Activated T-cell treated with anti-CD3 and anti-CD28 coated beads, Interleukin-2, amount 50 U/mL, for 4 hours (primary cell): ENCODE measurements around the gene SNAPC1. TPM values are rescaled to one million over a fixed set of nuclear protein-coding genes. Genes with fewer than 3 reads are reported as not detected.

Experiments used
- ATAC-seq, 2 donors: fragments of 200-7000 bp; cut with Tn5 transposase; one replicate each; pipeline ENCODE4 v1.10.0; 2021
- DNase-seq: peaks from one replicate; pipeline ENCODE4 v3.0.0-alpha.2; 2020
- H3K27me3 Mint-ChIP-seq: one replicate; pipeline ENCODE4 v1.8.0; 2021; ENCODE audit warnings: low read depth, mixed read lengths
- H3K36me3 Mint-ChIP-seq: one replicate; pipeline ENCODE4 v1.8.0; 2022; ENCODE audit warnings: mixed read lengths; ENCODE audit not compliant: insufficient read depth
- H3K4me1 Mint-ChIP-seq: one replicate; pipeline ENCODE4 v1.8.0; 2021; ENCODE audit warnings: low read depth, mixed read lengths
- H3K4me3 Mint-ChIP-seq: one replicate; pipeline ENCODE4 v1.8.0; 2021; ENCODE audit warnings: mild to moderate bottlenecking, moderate library complexity, mixed read lengths
- H3K9me3 Mint-ChIP-seq: one replicate; pipeline ENCODE4 v1.8.0; 2021; ENCODE audit warnings: mixed read lengths
- total RNA-seq, 3 donors: library from RNA; stranded (reverse); gene quantifications; one replicate each; pipeline ENCODE4 v1.2.1, GENCODE V29; 2021

SNAPC1 gene
- total RNA-seq, 3 donors from 2014 or later: 10.2 to 13.0 (median 11.0) TPM

GRCh38 chr14:61812347-61813095, 50.3 kb downstream of the SNAPC1 start, which contains the start of gene SYT16:
Gene SYT16 (plus strand): TSS chr14:61812703.
- Mint-ChIP-seq H3K4me1 (peaks cover 10% of the 10 kb centered on the region), H3K27me3 (peaks cover 56% of the 10 kb centered on the region), H3K9me3 (no peaks in the 10 kb centered on the region), H3K4me3 (peak within 1 kb of the TSS; percentile 59), H3K36me3 (no peaks in the 10 kb centered on the region)
- ATAC-seq (peak; percentile 73 to 76), DNase-seq (no peak)

DNA sequence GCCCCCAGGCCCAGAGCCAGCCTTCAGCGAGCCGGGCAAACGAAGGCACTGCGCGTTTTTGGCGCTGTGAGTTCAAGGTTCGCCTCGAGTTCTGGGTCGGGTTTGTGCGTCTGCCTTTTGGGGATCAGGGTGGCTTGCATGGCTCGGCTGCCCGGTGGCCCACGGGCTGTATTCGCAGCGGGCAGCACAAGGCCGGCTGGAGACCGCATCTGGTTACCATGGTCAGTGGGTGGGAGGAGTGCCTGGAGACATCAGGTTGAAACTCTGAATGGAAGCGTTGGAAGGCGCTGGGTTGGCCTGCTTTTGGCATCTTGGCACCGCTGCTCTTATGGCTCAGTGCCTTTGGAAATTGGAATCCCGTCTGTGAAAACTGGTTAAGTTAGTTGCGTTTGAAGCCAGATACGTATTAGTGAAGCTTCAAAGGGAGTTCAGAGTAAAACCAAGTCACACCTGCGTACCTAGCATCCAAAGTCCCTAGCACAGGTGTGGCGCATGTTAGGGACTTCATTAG, 50.9 kb downstream of the SNAPC1 start:
- peak overlapping the region; percentile 47 for H3K4me3 Mint-ChIP-seq
- H3K27me3 Mint-ChIP-seq: peaks cover 56% of the 10 kb centered on the region

DNA sequence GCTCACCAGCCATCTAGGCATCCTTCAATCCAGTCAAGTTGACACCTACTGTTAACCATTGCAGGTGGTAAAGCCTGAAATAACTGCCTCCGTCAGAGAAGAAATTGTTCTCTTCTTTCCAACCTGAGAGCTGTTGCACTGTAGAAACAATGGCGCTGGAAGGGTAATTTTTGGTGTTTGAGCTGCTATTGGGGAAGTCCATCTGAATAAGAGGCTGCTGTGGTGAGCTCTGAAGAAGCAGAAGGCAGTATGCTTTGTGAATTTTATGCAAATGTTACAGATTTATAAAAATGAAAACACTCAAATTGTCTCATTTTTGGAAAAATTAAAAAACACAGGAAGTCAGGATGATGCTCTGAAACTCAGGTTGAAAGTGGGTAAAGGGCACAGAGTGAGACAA, 60.2 kb downstream of the SNAPC1 start:
- Mint-ChIP-seq H3K4me1 (no peaks in the 10 kb centered on the region), H3K9me3 (no peaks in the 10 kb centered on the region), H3K36me3 (no peaks in the 10 kb centered on the region), H3K4me3 (no peak overlapping the region), H3K27me3 (peaks cover 4% of the 10 kb centered on the region)
- ATAC-seq: no peak
- no peak for DNase-seq

More for the DNA sequence above, 50.9 kb downstream of the SNAPC1 start:
- no peak for DNase-seq
- H3K36me3 Mint-ChIP-seq: no peaks in the 10 kb centered on the region
- peaks cover 10% of the 10 kb centered on the region for H3K4me1 Mint-ChIP-seq
- no peaks in the 10 kb centered on the region for H3K9me3 Mint-ChIP-seq
- ATAC-seq: no peak

GRCh38 chr14:61832783-61833182, 70.6 kb downstream of the SNAPC1 start:
- ATAC-seq: peak in 1 of 2 donors; percentile 58
- no peaks in the 10 kb centered on the region for H3K27me3 Mint-ChIP-seq
- DNase-seq: no peak
- no peaks in the 10 kb centered on the region for H3K36me3 Mint-ChIP-seq
- H3K4me3 Mint-ChIP-seq: no peak overlapping the region
- no peaks in the 10 kb centered on the region for H3K9me3 Mint-ChIP-seq
- peaks cover 3% of the 10 kb centered on the region for H3K4me1 Mint-ChIP-seq

- Mint-ChIP-seq H3K9me3 (no peaks in the 10 kb centered on the region), H3K4me3 (no peak overlapping the region), H3K4me1 (peaks cover 3% of the 10 kb centered on the region), H3K27me3 (no peaks in the 10 kb centered on the region), H3K36me3 (no peaks in the 10 kb centered on the region)
- DNase-seq (no peak), ATAC-seq (no peak)
Measured at GRCh38 chr14:61836184-61836583, 74.0 kb downstream of the SNAPC1 start.

DNA sequence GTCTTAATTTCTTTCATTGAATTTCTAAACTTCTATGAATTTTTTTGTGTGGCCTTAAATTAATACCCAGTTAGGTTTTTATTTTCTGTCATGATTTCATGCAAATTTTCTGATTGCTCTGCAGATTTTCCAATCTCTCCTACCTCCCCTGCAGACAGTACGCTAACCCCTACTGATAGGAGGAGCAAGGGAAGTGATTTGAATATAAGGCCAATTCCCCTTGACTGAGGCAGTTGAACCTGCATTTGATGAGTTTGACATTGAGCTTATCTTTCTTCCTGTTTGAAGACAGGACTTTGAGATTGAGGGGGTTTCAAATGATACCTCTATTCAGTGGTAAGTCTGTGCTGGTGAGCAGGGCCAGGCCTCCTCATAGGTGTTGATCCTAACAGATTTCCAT, 74.6 kb downstream of the SNAPC1 start:
- peaks cover 3% of the 10 kb centered on the region for H3K4me1 Mint-ChIP-seq
- H3K4me3 Mint-ChIP-seq: no peak overlapping the region
- no peaks in the 10 kb centered on the region for H3K36me3 Mint-ChIP-seq
- no peaks in the 10 kb centered on the region for H3K27me3 Mint-ChIP-seq
- DNase-seq (no peak), ATAC-seq (no peak)
- H3K9me3 Mint-ChIP-seq: no peaks in the 10 kb centered on the region

GRCh38 chr14:61837336-61838229, 75.4 kb downstream of the SNAPC1 start:
- ATAC-seq (peak; percentile 93 to 95), DNase-seq (peak; percentile 76)
- H3K4me1 Mint-ChIP-seq: peaks cover 3% of the 10 kb centered on the region
- H3K9me3 Mint-ChIP-seq: no peaks in the 10 kb centered on the region
- H3K27me3 Mint-ChIP-seq: peaks cover 2% of the 10 kb centered on the region
- H3K36me3 Mint-ChIP-seq: no peaks in the 10 kb centered on the region
- no peak overlapping the region for H3K4me3 Mint-ChIP-seq

DNA sequence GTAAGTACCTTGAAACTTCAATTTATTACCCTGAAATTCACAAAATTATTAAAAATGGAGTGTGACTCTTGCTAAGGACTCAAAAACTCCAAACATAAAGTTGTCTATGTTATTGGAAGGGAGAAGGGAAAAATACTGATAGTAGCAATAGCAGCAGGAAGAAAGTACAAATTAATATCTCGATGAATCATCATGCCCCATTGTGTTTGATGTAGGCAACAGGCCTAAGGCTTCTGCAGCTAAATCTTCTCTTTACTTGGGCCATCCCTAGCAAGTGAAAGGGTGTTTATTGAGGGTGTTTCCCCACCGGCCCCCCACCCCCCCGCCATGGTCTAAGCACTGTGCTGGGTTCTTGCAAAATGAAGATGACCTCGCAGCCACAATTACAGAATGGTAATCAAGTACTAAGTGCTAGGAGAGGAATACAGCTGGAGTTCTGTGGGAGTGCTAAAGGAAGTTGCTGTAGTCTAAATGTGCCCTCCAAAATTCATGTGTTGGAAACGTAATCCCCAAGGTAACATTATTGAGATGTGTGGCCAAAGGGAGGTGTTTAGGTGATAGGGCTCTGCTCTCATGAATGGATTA, 76.5 kb downstream of the SNAPC1 start:
- H3K27me3 Mint-ChIP-seq: peaks cover 6% of the 10 kb centered on the region
- no peak overlapping the region for H3K4me3 Mint-ChIP-seq
- H3K4me1 Mint-ChIP-seq: no peaks in the 10 kb centered on the region
- ATAC-seq (no peak), DNase-seq (no peak)
- no peaks in the 10 kb centered on the region for H3K36me3 Mint-ChIP-seq
- no peaks in the 10 kb centered on the region for H3K9me3 Mint-ChIP-seq

DNA sequence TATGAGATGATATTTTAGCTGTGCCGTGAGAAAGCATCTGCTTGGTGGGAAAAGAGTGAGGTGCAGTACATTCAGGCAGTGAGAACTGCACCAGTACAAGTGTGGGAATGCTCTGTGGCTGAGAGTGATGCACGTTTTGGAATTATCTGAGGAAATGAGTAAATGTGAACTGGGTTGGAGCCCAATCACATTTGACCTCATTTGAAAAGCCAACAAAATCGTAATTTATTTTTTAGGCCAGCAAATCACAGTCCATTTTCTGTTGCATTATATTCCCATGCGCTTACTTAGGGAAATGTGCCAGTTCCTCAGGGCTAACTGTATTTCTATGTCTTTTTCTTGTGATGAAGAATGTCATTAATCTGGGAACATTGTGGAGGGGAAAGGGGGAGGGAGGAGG, 77.3 kb downstream of the SNAPC1 start:
- ATAC-seq (no peak), DNase-seq (no peak)
- Mint-ChIP-seq H3K4me3 (no peak overlapping the region), H3K27me3 (peaks cover 7% of the 10 kb centered on the region), H3K9me3 (no peaks in the 10 kb centered on the region), H3K36me3 (no peaks in the 10 kb centered on the region), H3K4me1 (no peaks in the 10 kb centered on the region)

DNA sequence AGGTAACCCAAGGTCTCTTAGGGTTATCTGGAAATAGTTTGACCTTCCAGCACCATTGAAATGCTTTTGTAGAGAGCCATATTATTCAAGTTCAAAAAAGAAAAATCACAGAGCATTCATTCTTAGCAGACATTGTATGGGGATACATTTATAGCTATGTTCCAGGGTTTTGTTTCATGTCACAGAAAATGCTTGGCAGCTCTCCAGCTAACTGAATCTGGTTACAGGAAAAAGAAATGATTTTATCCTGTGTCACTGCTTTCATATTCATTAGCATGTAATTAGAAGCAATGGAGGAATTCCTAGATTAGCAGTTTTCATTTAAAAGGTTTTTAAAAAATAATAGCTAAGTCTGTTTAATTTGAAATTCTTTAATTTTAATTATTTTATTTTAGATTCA, 78.9 kb downstream of the SNAPC1 start:
- Mint-ChIP-seq H3K36me3 (no peaks in the 10 kb centered on the region), H3K9me3 (no peaks in the 10 kb centered on the region), H3K4me3 (no peak overlapping the region), H3K4me1 (no peaks in the 10 kb centered on the region), H3K27me3 (peaks cover 10% of the 10 kb centered on the region)
- no peak for DNase-seq
- ATAC-seq: no peak

Other genes starting within 250 kb of the SNAPC1 start
- 100 to 1,000 TPM; 252 to 294 (median 274) TPM for gene HIF1A, start 66.9 kb upstream of the SNAPC1 start, total RNA-seq
- under 1 TPM in 1 of 3 donors, not detected in 2; 0.03 TPM for gene SYT16, start 50.3 kb downstream of the SNAPC1 start, total RNA-seq